HEK293 (cell line): Measurements from ENCODE around the gene DUSP10.
A peak's percentile ranks its signal among the peaks of the same experiment; 100 is the strongest.

Experiments used
- CTCF ChIA-PET: fragments of 350-600 bp; formaldehyde crosslinking; extraction: SDS; loops from one replicate; lab custom pipeline; 2021; ENCODE audit warnings: antibody characterized with exemption; lab: Yijun Ruan, JAX
- POLR2A ChIA-PET: fragments of 300-600 bp; formaldehyde crosslinking; extraction: SDS; loops from one replicate; lab custom pipeline; 2020; ENCODE audit warnings: antibody characterized with exemption, inconsistent platforms; lab: Yijun Ruan, JAX
- H3K27ac ChIP-seq: fragments of 200-500 bp; sonication (Bioruptor generic); 2 replicates; pipeline ENCODE4 v1.5.1; 2014; ENCODE audit warnings: low read depth, low read length, control low read depth, inconsistent platforms; ENCODE audit errors: extremely low read depth
- H3K36me3 ChIP-seq, 2 experiments: fragments of 200-500 bp in 1 of 2; sonication (Bioruptor generic) in 1 of 2; 1 replicate in 1 of 2; 2 replicates in 1 of 2; pipeline ENCODE4 v1.5.1; 2014 to 2017; ENCODE audit warnings: inconsistent platforms in 2 of 2, low read length in 2 of 2; ENCODE audit not compliant: control insufficient read depth in 2 of 2, insufficient read depth in 1 of 2
- H3K4me1 ChIP-seq: fragments of 200-500 bp; sonication (Bioruptor generic); 2 replicates; pipeline ENCODE4 v1.5.1; 2014; ENCODE audit warnings: mild to moderate bottlenecking, low read length, inconsistent platforms; ENCODE audit not compliant: control insufficient read depth, insufficient read depth
- H3K4me3 ChIP-seq: 2 replicates; pipeline ENCODE4 v1.5.1; 2011; ENCODE audit warnings: low read depth, mild to moderate bottlenecking, control low read depth, low read length, moderate library complexity
- H3K9me3 ChIP-seq: fragments of 200-500 bp; sonication (Bioruptor generic); 2 replicates; pipeline ENCODE4 v1.5.1; 2014; ENCODE audit warnings: low read depth, low read length, inconsistent platforms; ENCODE audit not compliant: control insufficient read depth, insufficient read depth
- PRDM1 ChIP-seq: fragments of 450-650 bp; formaldehyde crosslinking; IDR thresholded peaks from 2 replicates; pipeline ENCODE4; 2016; ENCODE audit warnings: missing biosample characterization, missing genetic modification characterization
- WT1 ChIP-seq: fragments of 450-650 bp; formaldehyde crosslinking; IDR thresholded peaks from 2 replicates; pipeline ENCODE4 v1.5.1; 2016; ENCODE audit warnings: missing biosample characterization, missing genetic modification characterization
- ZNF24 ChIP-seq: fragments of 450-650 bp; formaldehyde crosslinking; IDR thresholded peaks from 2 replicates; pipeline ENCODE4 v1.5.1; 2016; ENCODE audit warnings: missing biosample characterization, missing genetic modification characterization
- ZNF248 ChIP-seq: fragments of 450-650 bp; formaldehyde crosslinking; IDR thresholded peaks from 2 replicates; pipeline ENCODE4 v1.5.1; 2017; ENCODE audit warnings: missing biosample characterization, missing genetic modification characterization
- ZNF426 ChIP-seq: fragments of 450-650 bp; formaldehyde crosslinking; IDR thresholded peaks from 2 replicates; pipeline ENCODE4 v1.5.1; 2017; ENCODE audit warnings: missing biosample characterization, missing genetic modification characterization, mild to moderate bottlenecking, inconsistent platforms, moderate library complexity
- ZNF571 ChIP-seq: fragments of 450-650 bp; formaldehyde crosslinking; IDR thresholded peaks from 2 replicates; pipeline ENCODE4 v1.5.0; 2017; ENCODE audit warnings: missing biosample characterization, missing genetic modification characterization
- ZNF777 ChIP-seq: fragments of 450-650 bp; formaldehyde crosslinking; IDR thresholded peaks from 2 replicates; pipeline ENCODE4 v1.5.1; 2017; ENCODE audit warnings: missing biosample characterization, missing genetic modification characterization, borderline replicate concordance
- ZNF830 ChIP-seq: fragments of 450-650 bp; IDR thresholded peaks from 2 replicates; pipeline ENCODE4 v1.5.0; 2018; ENCODE audit warnings: missing biosample characterization, missing genetic modification characterization, low read depth, mild to moderate bottlenecking, moderate library complexity
- TF ChIP-seq, protein P1 (sequence below): fragments of 450-650 bp; formaldehyde crosslinking; IDR thresholded peaks from 2 replicates; pipeline ENCODE4 v1.5.1; 2016; ENCODE audit warnings: missing biosample characterization, missing genetic modification characterization, low read depth
- TF ChIP-seq, protein P2 (sequence below): fragments of 450-650 bp; formaldehyde crosslinking; IDR thresholded peaks from 2 replicates; pipeline ENCODE4 v1.5.1; 2016; ENCODE audit warnings: missing biosample characterization, missing genetic modification characterization
- TF ChIP-seq, protein P3 (sequence below): fragments of 450-650 bp; formaldehyde crosslinking; IDR thresholded peaks from 2 replicates; pipeline ENCODE4 v1.5.1; 2017; ENCODE audit warnings: missing biosample characterization, mild to moderate bottlenecking, missing genetic modification characterization, moderate library complexity
- TF ChIP-seq, protein P4 (sequence below): fragments of 450-650 bp; formaldehyde crosslinking; optimal IDR thresholded peaks from 2 replicates; pipeline ENCODE3; 2016; ENCODE audit warnings: missing biosample characterization, mild to moderate bottlenecking, missing genetic modification characterization
- TF ChIP-seq, protein P5 (sequence below): fragments of 450-650 bp; formaldehyde crosslinking; IDR thresholded peaks from 2 replicates; pipeline ENCODE4 v1.5.1; 2016; ENCODE audit warnings: missing biosample characterization, missing genetic modification characterization

The DUSP10 gene

DNA sequence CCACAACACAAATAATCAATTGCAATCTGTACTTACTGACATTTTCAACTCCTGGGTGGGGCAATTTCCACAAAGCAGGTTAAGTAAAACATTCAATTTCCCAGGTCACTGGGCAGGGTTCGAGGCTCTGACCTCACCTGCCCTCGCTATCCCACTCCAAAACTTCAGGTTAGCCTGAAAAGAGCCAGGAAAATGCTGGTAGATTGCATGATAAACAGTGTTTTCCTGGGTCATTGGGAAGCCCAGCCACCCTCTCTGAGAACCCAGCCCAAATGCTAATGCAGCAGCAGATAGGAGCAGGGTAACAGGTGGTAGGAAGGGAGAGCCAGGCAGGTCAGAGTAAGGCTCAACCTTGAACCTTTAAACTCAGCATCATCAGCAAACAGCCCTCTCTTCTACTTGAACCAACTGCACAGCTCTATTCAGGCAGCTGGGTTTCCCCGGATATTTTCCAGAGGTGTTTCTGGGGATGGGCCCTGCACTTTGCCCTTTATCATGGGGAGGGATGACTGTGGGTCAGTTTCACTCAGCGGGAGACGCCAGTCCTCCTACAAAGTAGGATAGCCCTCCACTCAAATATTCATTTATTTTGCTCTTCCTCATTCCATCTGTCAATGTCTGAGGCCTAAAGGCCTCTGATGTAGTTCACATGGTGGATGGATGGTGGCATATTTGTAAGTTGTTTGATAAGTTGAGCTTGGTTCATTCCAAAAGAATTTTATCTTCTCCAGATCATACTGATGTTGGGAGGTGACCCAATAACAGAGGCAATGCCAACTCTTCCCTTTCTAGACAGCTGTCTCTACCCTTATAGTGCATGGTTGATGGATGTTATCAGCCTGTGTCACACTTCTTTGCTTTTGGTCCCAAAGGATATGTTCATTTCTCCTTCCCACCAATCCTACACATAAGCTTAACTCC is 65.7 kb downstream of the DUSP10 start (continued):
- TF ChIP-seq, protein P1, sequence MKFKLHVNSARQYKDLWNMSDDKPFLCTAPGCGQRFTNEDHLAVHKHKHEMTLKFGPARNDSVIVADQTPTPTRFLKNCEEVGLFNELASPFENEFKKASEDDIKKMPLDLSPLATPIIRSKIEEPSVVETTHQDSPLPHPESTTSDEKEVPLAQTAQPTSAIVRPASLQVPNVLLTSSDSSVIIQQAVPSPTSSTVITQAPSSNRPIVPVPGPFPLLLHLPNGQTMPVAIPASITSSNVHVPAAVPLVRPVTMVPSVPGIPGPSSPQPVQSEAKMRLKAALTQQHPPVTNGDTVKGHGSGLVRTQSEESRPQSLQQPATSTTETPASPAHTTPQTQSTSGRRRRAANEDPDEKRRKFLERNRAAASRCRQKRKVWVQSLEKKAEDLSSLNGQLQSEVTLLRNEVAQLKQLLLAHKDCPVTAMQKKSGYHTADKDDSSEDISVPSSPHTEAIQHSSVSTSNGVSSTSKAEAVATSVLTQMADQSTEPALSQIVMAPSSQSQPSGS (tag by site-specific recombination), result no peak
- TF ChIP-seq, protein P2, sequence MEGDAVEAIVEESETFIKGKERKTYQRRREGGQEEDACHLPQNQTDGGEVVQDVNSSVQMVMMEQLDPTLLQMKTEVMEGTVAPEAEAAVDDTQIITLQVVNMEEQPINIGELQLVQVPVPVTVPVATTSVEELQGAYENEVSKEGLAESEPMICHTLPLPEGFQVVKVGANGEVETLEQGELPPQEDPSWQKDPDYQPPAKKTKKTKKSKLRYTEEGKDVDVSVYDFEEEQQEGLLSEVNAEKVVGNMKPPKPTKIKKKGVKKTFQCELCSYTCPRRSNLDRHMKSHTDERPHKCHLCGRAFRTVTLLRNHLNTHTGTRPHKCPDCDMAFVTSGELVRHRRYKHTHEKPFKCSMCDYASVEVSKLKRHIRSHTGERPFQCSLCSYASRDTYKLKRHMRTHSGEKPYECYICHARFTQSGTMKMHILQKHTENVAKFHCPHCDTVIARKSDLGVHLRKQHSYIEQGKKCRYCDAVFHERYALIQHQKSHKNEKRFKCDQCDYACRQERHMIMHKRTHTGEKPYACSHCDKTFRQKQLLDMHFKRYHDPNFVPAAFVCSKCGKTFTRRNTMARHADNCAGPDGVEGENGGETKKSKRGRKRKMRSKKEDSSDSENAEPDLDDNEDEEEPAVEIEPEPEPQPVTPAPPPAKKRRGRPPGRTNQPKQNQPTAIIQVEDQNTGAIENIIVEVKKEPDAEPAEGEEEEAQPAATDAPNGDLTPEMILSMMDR, result no peak
- TF ChIP-seq ZNF248, result no peak
- TF ChIP-seq, protein P3, sequence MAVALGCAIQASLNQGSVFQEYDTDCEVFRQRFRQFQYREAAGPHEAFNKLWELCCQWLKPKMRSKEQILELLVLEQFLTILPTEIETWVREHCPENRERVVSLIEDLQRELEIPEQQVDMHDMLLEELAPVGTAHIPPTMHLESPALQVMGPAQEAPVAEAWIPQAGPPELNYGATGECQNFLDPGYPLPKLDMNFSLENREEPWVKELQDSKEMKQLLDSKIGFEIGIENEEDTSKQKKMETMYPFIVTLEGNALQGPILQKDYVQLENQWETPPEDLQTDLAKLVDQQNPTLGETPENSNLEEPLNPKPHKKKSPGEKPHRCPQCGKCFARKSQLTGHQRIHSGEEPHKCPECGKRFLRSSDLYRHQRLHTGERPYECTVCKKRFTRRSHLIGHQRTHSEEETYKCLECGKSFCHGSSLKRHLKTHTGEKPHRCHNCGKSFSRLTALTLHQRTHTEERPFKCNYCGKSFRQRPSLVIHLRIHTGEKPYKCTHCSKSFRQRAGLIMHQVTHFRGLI (tag by site-specific recombination), result no peak

DNA sequence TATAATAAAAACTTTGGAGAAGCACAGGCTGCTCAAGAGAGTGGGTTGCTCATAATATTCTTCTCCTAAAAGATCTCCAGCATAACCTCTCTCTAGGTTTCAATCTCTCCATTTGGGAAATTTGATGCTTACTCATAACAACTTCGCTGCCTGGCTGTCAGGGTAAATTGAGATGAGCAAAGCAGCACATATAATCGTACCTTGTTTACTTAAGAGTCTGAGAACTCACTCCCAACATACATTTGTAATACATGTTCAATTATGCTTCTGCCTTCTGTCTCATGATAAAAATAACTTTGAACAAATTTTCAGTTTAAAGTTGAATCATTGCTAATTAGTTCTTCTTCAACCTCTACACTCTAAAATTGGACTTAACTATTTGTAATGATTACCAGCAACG is 68.9 kb downstream of the DUSP10 start:
- CTCF ChIA-PET, result no interaction called here
- no peak overlapping the region for H3K27ac ChIP-seq

DNA sequence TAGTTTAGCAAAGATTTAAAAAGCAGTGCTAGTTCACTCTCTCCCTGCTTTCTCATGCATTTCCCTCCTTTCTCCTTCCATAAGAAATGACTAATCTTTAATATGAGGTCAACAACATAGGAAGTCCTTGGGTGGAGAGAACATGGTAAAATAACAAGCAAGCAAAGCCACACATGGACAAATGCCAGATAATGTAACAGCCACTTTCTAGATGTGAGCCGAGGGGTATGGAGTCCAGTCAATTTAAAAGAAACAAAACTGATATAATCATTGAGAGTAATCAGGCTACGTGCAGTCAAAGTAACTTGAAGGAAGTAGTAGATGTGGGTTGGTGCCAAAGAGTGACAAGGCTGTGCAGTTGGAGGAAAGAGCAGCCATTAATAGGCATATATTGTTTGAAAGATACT is 69.6 kb downstream of the DUSP10 start:
- TF ChIP-seq, protein P4, sequence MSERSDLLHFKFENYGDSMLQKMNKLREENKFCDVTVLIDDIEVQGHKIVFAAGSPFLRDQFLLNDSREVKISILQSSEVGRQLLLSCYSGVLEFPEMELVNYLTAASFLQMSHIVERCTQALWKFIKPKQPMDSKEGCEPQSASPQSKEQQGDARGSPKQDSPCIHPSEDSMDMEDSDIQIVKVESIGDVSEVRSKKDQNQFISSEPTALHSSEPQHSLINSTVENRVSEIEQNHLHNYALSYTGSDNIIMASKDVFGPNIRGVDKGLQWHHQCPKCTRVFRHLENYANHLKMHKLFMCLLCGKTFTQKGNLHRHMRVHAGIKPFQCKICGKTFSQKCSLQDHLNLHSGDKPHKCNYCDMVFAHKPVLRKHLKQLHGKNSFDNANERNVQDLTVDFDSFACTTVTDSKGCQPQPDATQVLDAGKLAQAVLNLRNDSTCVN, result no peak
- TF ChIP-seq ZNF830 (tag by site-specific recombination) (no peak), ZNF571 (no peak), PRDM1 (tag by site-specific recombination) (peak; percentile 62)
- TF ChIP-seq, protein P5, sequence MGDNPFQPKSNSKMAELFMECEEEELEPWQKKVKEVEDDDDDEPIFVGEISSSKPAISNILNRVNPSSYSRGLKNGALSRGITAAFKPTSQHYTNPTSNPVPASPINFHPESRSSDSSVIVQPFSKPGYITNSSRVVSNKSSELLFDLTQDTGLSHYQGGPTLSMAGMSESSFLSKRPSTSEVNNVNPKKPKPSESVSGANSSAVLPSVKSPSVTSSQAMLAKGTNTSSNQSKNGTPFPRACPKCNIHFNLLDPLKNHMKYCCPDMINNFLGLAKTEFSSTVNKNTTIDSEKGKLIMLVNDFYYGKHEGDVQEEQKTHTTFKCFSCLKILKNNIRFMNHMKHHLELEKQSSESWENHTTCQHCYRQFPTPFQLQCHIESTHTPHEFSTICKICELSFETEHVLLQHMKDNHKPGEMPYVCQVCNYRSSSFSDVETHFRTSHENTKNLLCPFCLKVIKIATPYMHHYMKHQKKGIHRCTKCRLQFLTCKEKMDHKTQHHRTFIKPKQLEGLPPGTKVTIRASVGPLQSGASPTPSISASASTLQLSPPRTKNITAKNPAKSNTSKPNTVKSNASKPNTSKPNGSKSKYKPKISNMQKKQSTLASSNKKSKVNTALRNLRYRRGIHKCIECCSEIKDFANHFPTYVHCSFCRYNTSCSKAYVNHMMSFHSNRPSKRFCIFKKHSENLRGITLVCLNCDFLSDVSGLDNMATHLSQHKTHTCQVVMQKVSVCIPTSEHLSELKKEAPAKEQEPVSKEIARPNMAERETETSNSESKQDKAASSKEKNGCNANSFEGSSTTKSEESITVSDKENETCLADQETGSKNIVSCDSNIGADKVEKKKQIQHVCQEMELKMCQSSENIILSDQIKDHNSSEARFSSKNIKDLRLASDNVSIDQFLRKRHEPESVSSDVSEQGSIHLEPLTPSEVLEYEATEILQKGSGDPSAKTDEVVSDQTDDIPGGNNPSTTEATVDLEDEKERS (tag by site-specific recombination), result no peak
- Histone ChIP-seq H3K9me3 (no peaks in the 10 kb centered on the region), H3K4me1 (no peaks in the 10 kb centered on the region; the same call in 1 of the 2 replicates), H3K4me3 (no peak overlapping the region), H3K27ac (no peak overlapping the region), H3K36me3 (no peaks in the 10 kb centered on the region)
- CTCF ChIA-PET, result no interaction called here
- POLR2A ChIA-PET, result no interaction called here

More for the DNA sequence above, 68.9 kb downstream of the DUSP10 start:
- POLR2A ChIA-PET, result no interaction called here
- Histone ChIP-seq H3K36me3 (no peaks in the 10 kb centered on the region), H3K9me3 (no peaks in the 10 kb centered on the region), H3K4me3 (no peak overlapping the region), H3K4me1 (no peaks in the 10 kb centered on the region)
- 0 out of 2 replicates have a peak, but pooled peaks have one; percentile 21 for TF ChIP-seq WT1
- TF ChIP-seq ZNF777 (tag by site-specific recombination), result no peak
- no peak for TF ChIP-seq ZNF426 (tag by site-specific recombination)
- TF ChIP-seq ZNF24 (tag by site-specific recombination), result no peak
